Measurements from ENCODE around the gene UTP11. TPM values are rescaled to one million over a fixed set of nuclear protein-coding genes. Genes with fewer than 3 reads are reported as not detected.
A peak's percentile ranks its signal among the peaks of the same experiment; 100 is the strongest.
"Not testable (repeated sequence)": the region's sequence is repeated elsewhere in the genome, so short reads cannot be mapped to it uniquely, and the experiment has no call there.

UTP11 gene
- total RNA-seq (10 to 100 TPM; 30.7 to 43.7 (median 36.5) TPM), polyA plus RNA-seq (10 to 100 TPM; 36.2 to 51.6 TPM)
- long read RNA-seq, donor 1, transcript UTP11-201 (8 exons, 2,019 nt) = major isoform, 49 of 53 reads
- long read RNA-seq, donor 1, partial matches to known transcripts = 3 of 53 reads
- long read RNA-seq, donor 1, other reads (novel, unspliced or antisense) = 0 of 53 reads
- long read RNA-seq, donor 2, transcript UTP11-201 (8 exons, 2,019 nt) = major isoform, 114 of 123 reads
- long read RNA-seq, donor 2, partial matches to known transcripts = 4 of 123 reads
- long read RNA-seq, donor 2, other reads (novel, unspliced or antisense) = 4 of 123 reads
- long read RNA-seq, donor 3, transcript UTP11-201 (8 exons, 2,019 nt) = major isoform, 36 of 37 reads
- long read RNA-seq, donor 3, partial matches to known transcripts = 1 of 37 reads
- long read RNA-seq, donor 3, other reads (novel, unspliced or antisense) = 0 of 37 reads

- ATAC-seq (peak; percentile 96 to 98 (median 98)), DNase-seq (peak; percentile 93 to 96 (median 95))
- H3K27me3 ChIP-seq = no peaks in the 10 kb centered on the region
- H3K9me3 ChIP-seq = no peaks in the 10 kb centered on the region
- peaks cover 0 to 35% (median 11%) of the 10 kb centered on the region in 9 donors for H3K36me3 ChIP-seq
- intact Hi-C loops (cut with DNase I) = loop anchor here in 2 of 10 donors (1.0 to 2.0 kb wide), 2 partner anchors 22 kb away; partner anchors contain the start of gene SF3A3 (in 2 of the 2)
- H3K27ac ChIP-seq = peak within 1 kb of the TSS; percentile 84 to 96 (median 92)
- WGBS, 4 donors = 1 to 2% (median 1%) methylated on average over 35 to 49 of the region's 49 CpGs
- H3K4me3 ChIP-seq = peak within 1 kb of the TSS; percentile 64 to 95 (median 74)
- H3K4me1 ChIP-seq = peaks cover 4 to 69% (median 44%) of the 10 kb centered on the region in 12 donors
- TF ChIP-seq CTCF (IDR thresholded peaks at IDR 0.05) = no peak
- TF ChIP-seq POLR2A (IDR thresholded peaks at IDR 0.05) = peak in 1 of 2 donors; percentile 92
Observed at GRCh38 chr1:38012363-38013226, at the start of gene UTP11. TSS of gene UTP11 (plus strand) at chr1:38012734. CDS start at chr1:38012803, 69 bp downstream.

- H3K36me3 ChIP-seq = peaks cover 0 to 96% (median 86%) of the 10 kb centered on the region in 9 donors
- H3K4me3 ChIP-seq; H3K27ac ChIP-seq; intact Hi-C loops (cut with DNase I); H3K4me1 ChIP-seq; DNase-seq; H3K27me3 ChIP-seq; ATAC-seq; H3K9me3 ChIP-seq: not testable (repeated sequence)
- WGBS, 4 donors = 87 to 94% (median 87%) methylated on average over 12 of the region's 12 CpGs
Observed at GRCh38 chr1:37964106-37964505, 48.4 kb upstream of the UTP11 start.

GRCh38 chr1:37965301-37965700, 47.2 kb upstream of the UTP11 start:
- 91 to 97% (median 94%) methylated on average over 4 of the region's 4 CpGs for whole genome bisulfite sequencing, 4 donors
- TF ChIP-seq CTCF (IDR thresholded peaks at IDR 0.05) (no peak), POLR2A (IDR thresholded peaks at IDR 0.05) (no peak)

GRCh38 chr1:37973684-37974083, 38.9 kb upstream of the UTP11 start:
- DNase-seq, H3K27ac ChIP-seq, H3K4me1 ChIP-seq, H3K9me3 ChIP-seq, ATAC-seq, H3K4me3 ChIP-seq, H3K27me3 ChIP-seq: not testable (repeated sequence)
- peaks cover 0 to 97% (median 88%) of the 10 kb centered on the region in 9 donors for H3K36me3 ChIP-seq
- WGBS, 4 donors = 92 to 96% (median 96%) methylated on average over 5 of the region's 5 CpGs
- intact Hi-C loops (cut with DNase I) = loop anchor here in 2 of 10 donors (2.0 kb wide), 2 partner anchors 81 to 85 kb away; no protein-coding TSS in a partner anchor

More at GRCh38 chr1:37965301-37965700, 47.2 kb upstream of the UTP11 start:
- Histone ChIP-seq H3K36me3 (peaks cover 0 to 94% (median 84%) of the 10 kb centered on the region in 9 donors), H3K27me3 (no peaks in the 10 kb centered on the region), H3K27ac (no peak overlapping the region), H3K4me1 (no peaks in the 10 kb centered on the region), H3K4me3 (no peak overlapping the region), H3K9me3 (no peaks in the 10 kb centered on the region)
- intact Hi-C loops (cut with DNase I) = no loop called here
- ATAC-seq = no peak
- no peak for DNase-seq

Data from heart left ventricle (tissue), 16 donors.